Stomach (tissue), 4 donors: ENCODE measurements around the gene NOM1.

Experiments
- EP300 ChIP-seq: sonication (generic); formaldehyde crosslinking; IDR thresholded peaks from one replicate; pipeline ENCODE4 v1.6.1; 2017; ENCODE audit warnings: antibody characterized with exemption
- TF ChIP-seq, protein P1 (sequence below), 7 experiments: fragments of 450-650 bp in 4 of 7; fragments of 200-600 bp in 3 of 7; sonication (generic) in 3 of 7; IDR thresholded peaks; one replicate each; pipeline ENCODE4 v1.5.1; 2016 to 2019; ENCODE audit warnings: antibody characterized with exemption in 7 of 7, control low read depth in 2 of 7, mild to moderate bottlenecking in 1 of 7

DNA sequence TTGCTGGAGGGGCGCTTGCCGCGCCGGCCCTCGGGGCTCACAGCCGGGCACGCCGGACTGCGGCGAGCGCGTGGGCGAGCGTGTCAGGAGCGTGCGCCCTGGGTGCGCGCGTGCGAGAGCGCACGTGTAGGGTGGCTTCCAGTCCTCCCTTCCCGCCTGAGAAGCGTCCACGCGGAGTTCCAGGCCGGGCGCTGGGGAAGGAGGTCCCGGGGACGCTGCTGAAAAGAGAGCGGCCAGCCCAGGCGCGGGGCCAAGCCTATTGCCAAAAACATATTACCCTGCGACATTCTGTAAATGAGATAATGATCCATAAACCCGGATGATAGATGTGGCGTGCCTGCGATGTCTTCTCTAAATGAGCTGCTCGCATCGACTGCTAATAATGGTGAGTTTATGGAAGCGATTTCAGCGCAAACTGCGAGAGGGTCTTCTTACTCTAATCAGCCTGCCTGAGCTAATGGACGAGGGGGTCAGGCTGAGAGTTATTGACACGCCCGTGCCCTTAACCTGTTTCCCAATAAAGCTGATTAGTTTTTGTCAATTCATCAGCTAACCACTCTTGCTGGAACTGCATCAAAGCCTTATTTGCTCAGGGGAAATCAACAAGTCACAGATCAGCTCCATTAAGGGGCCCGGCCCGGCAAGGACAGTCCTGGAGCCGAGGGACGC lies 69.0 kb downstream of the NOM1 start:
- TF ChIP-seq, protein P1, sequence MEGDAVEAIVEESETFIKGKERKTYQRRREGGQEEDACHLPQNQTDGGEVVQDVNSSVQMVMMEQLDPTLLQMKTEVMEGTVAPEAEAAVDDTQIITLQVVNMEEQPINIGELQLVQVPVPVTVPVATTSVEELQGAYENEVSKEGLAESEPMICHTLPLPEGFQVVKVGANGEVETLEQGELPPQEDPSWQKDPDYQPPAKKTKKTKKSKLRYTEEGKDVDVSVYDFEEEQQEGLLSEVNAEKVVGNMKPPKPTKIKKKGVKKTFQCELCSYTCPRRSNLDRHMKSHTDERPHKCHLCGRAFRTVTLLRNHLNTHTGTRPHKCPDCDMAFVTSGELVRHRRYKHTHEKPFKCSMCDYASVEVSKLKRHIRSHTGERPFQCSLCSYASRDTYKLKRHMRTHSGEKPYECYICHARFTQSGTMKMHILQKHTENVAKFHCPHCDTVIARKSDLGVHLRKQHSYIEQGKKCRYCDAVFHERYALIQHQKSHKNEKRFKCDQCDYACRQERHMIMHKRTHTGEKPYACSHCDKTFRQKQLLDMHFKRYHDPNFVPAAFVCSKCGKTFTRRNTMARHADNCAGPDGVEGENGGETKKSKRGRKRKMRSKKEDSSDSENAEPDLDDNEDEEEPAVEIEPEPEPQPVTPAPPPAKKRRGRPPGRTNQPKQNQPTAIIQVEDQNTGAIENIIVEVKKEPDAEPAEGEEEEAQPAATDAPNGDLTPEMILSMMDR (IDR thresholded peaks at IDR 0.05) = no peak
- no peak for TF ChIP-seq EP300
